HG02642 (cell line): ENCODE results near the gene MAN2B2.
"Not testable (repeated sequence)": the region's sequence is repeated elsewhere in the genome, so short reads cannot be mapped to it uniquely, and the experiment has no call there.

Experiments used
- ATAC-seq: cut with Tn5 transposase; IDR thresholded peaks from one replicate; pipeline ENCODE4 v1.9.1; 2021; ENCODE audit warnings: mild to moderate bottlenecking; ENCODE audit not compliant: unreplicated experiment, poor library complexity

The MAN2B2 gene

DNA sequence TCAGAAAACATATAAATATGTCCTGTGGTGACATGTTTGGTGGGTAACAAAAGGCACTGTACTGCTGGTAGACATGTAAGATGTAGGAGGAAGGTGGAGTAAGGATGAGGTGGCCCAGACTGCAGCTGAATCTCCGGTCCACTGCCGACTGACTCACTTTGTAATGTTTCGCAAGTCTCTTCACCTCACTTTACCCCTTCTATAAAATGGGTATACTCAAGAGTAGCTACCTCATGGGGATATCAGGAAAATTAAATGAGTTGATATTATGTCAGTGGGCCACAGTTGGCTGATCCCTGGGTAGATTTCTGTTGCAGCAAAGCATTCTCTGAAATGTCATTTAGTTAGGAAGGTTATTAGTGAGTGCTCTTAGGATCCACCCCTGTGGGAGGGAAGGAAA is 87.6 kb downstream of the MAN2B2 start:
- no peak for ATAC-seq

DNA sequence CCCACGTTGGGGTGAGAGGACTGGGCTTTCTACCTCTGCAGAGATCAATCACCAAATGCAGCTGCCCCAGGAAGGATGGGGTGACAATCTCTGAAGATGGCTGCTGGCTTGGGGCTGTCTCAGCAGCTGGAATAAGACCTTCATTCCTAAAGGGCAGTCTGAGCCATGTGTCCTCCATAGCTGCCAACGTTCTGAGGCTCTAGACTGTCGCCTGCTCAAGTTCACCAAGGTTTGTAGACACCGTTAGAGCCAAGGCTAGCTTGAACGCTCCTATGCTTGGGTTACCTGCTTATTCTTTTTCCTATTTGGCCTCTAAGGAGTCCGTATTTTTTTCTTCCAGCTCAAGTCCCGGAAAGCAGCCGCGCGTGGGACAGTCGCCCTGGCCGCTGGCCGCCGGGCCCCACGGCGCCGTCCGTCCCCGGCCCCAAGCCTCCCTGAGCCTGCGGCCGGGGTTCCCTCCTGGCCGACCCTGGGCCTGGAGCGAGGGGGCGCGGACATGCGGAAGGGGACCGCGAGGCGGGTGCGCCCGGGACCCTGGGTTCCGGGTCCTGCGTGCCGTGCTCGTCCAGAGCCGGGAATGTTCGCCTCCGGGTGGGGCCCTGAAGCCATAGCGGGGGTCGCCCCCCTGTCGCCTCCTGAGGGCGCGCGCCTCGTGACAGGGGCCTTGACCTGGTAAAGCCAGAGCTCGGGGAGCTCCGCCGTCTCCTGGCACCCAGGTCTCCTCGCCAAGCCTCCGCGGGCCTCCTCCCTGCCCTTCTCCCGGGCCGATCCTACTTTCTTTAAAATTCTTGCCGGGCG is 88.8 kb downstream of the MAN2B2 start:
- no peak for ATAC-seq

DNA sequence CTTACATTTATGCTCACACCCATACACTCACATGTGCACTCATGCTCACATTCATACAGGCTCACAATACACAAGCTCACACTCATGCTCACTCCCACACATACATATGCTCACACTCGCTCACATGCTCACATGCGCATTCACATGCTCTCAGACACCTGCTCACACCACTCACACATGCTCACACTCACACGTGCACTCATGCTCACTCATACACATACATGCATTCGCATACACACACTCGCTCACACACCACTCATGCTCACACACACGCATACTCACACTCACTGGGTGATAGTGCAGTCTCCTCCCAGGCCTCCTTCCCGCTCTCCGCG is 90.3 kb downstream of the MAN2B2 start:
- no peak for ATAC-seq

DNA sequence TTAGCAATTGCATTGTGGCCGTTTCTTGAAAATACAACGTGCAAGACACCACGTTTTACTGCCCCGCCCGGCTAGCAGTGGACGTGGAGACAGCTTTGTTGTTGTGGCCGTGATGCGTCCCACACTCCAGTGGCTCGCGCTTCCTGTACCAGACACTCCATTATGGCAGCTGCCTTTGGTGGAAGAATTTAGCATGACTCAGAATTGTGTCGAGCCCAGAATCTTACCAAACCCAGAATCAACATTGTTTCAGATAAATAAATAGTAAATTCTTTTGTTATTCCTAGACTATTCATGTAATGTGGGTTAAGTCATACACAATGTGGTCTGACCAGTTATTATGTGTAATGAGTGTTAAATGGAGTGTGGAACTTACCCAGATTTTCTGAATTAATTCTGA is 93.4 kb downstream of the MAN2B2 start:
- no peak for ATAC-seq

DNA sequence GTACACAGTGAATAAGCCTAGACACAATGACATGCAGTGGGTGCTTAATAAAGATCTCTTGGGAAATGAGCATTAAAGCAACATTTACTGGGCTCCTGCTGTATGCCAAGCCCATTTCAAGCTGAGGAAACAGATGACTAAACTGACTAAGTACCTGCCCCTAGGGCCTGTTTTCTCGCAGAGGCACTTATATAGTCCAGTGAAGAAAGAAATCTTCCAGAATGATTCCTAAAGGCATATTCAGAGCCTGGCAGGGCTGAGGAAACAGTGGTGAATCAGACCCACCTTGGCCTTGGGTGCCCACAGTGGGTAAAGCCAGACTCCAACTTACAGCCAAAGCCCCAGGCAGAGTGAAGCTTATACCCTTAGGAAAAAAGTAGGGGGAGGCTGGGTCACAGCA is 96.7 kb downstream of the MAN2B2 start:
- ATAC-seq: no peak

DNA sequence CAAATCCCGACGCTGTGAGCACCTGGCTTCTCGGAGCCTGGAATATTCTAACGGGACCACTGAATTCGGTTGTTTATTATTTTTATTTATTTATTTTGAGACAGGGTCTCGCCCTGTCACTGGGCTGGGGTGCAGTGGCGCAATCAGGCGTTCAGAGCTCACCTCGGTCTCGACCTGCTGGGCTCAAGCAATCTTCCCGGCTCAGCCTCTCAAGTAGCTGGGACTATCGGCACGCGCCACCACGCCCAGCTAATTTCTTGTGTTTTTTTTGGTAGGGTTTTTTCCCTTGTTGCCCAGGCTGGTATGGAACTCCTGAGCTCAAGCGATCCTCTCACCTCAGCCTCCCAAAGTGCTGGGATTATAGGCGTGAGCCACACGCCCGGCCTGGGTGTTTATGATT is 97.1 kb downstream of the MAN2B2 start:
- no peak for ATAC-seq

DNA sequence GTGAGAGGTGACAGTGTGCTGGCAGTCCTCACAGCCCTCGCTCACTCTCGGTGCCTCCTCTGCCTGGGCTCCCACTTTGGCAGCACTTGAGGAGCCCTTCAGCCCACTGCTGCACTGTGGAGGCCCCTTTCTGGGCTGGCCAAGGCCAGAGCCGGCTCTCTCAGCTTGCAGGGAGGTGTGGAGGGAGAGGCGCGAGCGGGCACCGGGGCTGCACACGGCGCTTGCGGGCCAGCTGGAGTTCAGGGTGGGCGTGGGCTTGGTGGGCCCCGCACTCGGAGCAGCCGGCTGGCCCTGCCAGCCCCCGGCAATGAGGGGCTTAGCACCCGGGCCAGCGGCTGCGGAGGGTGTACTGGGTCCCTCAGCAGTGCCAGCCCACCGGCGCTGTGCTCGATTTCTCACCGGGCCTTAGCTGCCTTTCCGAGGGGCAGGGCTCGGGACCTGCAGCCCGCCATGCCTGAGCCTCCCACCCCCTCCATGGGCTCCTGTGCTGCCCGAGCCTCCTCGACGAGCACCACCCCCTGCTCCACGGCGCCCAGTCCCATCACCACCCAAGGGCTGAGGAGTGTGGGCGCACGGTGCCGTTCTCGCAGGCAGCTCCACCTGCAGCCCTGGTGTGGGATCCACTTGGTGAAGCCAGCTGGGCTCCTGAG is 97.7 kb downstream of the MAN2B2 start:
- ATAC-seq: not testable (repeated sequence)
